HG03060 (cell line): ENCODE measurements around the gene HELB.
"Not testable (repeated sequence)": the region's sequence is repeated elsewhere in the genome, so short reads cannot be mapped to it uniquely, and the experiment has no call there.

Source experiments
- ATAC-seq: cut with Tn5 transposase; IDR thresholded peaks from one replicate; pipeline ENCODE4 v1.9.1; 2021; ENCODE audit warnings: low read depth, moderate number of reproducible peaks; ENCODE audit not compliant: unreplicated experiment

The HELB gene

DNA sequence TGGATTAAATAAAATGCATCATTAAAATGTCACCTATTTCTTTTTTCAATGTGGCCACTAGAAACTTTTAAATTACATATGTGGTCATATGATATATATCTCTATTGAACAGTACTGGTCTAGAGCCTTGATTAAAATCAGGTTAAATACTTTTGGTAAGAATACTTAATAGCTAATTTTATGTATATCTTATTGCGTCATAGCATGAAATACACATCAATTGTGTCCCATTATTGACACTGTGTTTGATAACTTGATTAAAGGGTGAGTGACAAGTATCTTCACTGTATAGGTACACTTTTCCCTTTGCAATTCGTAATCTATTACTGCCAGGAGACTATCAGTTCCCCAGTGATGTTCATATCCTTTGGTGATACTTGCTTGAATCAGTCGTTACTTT lies 4.4 kb upstream of the HELB start:
- ATAC-seq = no peak

- no peak for ATAC-seq
Measured at GRCh38 chr12:66302827-66303169, 505 bp downstream of the HELB start.

DNA sequence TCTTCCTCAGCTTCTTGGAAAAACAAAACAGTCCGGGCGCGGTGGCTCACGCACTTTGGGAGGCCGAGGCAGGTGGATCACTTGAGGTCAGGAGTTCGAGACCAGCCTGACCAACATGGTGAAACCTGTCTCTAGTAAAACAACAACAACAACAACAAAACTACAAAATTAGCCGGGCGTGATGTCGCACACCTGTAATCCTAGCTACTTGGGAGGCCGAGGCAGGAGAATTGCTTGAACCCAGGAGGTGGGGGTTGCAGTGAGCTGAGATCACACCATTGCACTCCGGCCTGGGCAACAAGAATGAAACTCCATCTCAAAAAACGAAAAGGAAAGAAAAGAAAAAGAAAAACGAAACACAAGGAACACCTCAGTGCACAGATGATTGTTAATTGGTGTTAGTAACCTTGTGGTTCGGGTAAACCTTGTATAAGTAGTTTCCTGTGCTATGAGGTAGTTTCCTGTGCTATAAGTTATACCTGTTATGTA lies 1.1 kb downstream of the HELB start:
- not testable (repeated sequence) for ATAC-seq

DNA sequence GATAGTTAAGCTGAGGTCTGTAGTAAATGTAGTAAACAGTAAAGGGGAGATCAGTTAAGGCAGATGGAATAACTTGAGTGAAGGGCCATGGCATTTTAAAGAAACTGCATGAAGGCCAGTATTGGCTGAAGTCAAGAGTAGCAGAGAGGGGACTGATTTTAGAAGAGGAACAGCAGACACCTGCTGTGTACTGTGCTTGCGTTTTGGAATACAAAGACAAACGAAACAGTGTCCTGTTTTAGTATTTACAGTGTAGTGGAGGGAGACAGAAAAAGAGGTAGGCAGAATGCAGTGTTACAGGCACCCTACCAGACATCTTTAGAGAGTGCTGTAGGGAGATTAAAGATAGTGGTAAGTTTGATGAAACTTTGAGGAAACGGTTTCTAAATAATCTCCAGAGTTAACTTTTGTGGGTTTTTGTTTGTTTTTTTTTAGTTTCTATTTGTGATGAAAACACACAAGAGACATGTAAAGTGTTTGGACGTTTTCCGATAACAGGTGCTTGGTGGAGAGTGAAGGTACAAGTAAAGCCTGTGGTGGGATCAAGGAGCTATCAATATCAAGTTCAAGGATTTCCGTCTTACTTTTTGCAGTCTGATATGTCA lies 2.1 kb downstream of the HELB start:
- ATAC-seq = no peak

GRCh38 chr12:66309606-66310005 lies 7.3 kb downstream of the HELB start:
- ATAC-seq = no peak

- no peak for ATAC-seq
Measured at GRCh38 chr12:66312189-66312588, 9.9 kb downstream of the HELB start.

DNA sequence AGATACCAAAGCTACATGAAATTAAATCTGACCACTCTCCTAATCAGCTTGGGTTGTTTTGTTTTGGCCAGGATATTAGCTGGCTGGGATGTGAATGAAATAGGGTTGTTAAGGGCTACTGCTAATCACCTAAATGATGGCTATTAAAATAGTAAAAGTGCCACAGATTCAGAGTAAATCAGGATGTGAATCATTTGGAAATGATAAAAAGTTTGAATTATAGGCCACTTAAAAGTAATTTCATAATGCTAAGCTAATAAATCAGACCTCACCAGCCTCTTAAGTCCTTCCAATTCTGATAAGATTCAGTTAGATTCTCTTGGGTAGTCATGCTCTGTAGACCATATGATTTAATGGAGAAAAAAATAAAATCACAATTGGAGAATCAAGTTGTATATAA lies 12.0 kb downstream of the HELB start:
- no peak for ATAC-seq

DNA sequence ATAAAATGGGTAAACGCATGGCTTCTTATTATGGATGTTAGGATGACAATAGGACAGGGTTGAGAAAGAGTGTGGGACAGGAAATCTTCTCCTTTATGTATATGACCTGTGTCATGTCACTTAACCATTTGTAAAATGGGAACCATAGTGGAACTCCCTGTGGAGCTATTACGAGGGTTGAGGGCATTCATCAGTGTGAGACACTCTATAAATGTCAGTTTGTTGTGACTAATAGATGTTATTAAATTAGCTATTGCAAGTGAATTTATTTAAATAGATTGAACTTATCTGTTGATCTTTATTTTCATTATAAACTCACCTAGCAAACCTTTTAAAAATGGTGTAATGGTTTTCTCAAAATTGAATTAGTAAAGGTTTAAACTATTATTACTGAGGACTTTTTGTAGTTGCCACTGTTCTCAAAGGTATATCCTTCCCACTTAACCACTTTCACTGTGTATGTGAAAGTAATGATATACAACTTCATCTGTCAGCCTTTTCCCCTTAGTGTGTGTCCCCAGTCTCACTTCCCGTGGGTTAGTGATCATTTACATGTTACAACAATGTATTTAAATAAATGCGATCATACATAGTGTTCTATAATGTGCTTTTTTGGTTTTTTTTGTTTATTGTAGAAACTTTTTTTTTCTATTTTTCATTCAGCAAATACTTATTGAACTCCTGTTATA lies 17.1 kb downstream of the HELB start:
- ATAC-seq = no peak

DNA sequence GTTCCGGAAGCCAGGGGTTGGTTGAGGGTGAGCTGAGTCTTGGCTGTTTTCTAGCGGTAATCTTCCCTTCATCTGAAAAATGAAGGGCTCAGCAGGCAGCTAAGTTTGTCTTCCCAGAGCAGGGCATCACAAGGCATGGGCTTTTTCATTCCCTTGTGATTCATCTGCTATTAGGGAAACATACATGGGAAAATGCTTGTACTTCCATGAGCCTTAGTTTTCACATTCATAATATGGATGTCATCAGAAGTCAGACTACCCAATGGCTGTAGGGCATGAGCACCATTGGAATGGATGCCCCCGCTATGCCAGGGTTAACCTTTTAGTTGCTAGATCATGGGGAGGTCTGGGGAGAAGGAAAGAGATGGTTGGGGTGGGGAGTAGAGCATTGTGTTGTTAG lies 18.7 kb downstream of the HELB start:
- no peak for ATAC-seq

DNA sequence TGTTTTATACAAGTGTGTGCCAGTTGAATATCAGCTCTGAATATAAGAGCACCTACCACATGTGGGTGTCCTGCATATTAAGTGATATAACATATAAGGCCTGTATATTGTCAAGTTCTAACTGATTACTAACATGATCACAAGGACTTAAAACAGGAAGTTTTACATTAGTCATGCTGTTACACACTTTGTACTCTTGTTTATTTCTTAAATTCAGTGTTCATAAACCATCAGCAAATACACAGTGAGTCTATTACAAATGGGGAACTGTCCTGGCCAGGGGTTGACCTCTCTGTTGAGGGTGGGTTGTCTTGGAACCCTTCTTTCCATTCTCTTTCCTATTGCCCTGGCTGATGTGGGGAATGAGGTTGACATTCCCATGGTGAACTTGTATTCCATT lies 19.1 kb downstream of the HELB start:
- ATAC-seq = no peak

- ATAC-seq = no peak
Measured at GRCh38 chr12:66323017-66323416, 20.7 kb downstream of the HELB start.

- no peak for ATAC-seq
Measured at GRCh38 chr12:66329941-66330340, 27.6 kb downstream of the HELB start.

DNA sequence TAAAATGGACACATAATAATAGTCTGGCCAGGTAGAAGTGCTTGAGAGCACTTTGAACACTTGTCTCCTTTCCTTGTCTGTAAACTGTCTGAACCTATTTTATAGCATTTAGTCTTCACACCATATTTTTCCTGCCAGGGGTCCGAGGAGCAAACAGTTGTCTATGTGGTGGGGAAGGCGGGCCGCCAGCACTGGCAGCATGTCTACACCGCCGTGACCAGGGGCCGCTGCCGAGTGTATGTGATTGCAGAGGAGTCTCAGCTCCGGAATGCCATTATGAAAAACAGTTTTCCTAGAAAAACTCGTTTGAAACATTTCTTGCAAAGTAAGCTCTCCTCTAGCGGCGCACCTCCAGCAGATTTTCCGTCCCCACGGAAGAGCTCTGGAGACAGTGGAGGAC lies 28.7 kb downstream of the HELB start:
- ATAC-seq = no peak

- ATAC-seq = no peak
Measured at GRCh38 chr12:66331814-66332213, 29.5 kb downstream of the HELB start.

GRCh38 chr12:66335746-66336145 lies 33.5 kb downstream of the HELB start:
- ATAC-seq = no peak

DNA sequence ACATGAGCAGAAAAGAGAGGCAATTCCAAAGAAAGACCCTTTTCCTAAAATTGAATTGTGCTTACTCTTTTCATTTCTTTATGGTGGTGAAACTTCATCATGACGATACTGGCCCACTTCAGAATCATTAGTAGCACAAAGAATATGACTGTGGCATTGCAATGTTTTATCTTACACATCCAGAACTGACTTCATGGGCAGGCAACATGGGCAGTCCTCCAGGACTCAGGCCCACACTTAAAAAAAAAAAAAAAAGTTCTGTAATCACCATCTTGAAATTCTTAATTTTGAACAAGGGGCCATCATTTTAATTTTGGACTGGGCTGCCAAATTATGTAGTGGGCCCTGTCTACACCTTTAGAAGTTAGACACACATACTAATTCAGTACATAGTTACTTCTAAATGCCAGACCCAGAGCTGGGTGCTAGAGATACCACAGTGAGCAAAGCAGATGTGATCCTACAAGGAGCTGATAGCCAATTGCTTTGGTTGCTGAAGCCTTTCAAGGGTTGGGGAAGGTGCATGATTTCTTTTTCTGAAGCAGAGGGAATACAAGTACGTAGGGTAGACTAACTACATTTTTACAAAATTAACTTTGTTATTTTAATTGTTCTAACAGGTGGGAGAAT lies 35.2 kb downstream of the HELB start:
- no peak for ATAC-seq

DNA sequence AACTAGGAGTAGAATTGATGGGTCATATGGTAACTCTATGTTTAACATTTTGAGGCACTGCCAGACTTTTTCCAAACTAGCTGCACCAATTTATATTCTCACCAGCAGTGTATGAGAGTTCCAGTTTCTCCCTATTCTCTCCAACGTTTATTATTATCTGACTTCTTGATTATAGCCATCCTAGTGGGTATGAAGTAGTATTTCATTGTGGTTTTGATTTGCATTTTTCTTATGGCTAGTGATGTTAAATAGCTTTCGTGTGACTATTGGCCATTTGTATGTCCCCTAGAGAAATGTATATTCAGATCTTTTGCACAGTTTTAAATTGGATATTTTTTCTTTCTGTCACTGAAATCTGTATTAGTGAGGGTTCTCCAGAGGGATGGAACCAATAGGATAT lies 37.8 kb downstream of the HELB start:
- ATAC-seq = no peak

DNA sequence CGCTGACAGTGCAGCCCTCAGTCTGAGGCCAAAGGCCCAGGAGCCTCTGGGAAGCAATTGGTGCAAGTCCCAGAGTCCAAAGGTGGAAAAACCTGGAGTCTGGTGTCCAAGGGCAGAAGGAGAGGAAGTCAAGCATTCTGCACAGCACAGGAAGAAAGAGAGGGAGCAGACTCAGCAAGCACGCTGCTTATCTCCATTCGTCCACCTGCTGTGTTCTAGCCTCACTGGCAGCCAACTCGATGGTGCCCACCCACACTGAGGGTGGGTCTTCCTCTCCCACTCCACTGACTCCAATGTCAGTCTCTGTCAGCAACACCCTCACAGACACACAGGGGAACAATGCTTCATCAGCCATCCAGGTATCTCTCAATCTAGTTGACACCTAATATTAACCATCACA lies 38.8 kb downstream of the HELB start:
- ATAC-seq = no peak

DNA sequence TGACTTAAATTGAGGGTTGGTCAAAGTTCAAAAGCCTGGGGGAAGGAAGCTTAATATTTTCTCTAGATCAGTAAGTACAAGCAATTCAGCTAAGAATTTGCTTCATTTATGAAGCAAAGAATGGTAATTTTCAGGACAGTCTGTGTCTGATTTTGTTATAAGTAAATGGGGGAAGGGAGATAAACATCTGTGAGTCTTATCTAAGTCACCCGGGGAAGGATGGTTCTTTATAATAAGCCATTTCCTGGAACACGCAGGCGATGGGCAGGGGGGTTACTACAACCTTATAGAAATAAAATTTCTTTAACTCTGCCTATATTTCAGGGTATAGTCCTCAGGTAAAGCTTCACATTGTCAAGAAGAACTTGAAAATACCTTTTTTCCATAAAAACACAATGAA lies 42.9 kb downstream of the HELB start:
- no peak for ATAC-seq

DNA sequence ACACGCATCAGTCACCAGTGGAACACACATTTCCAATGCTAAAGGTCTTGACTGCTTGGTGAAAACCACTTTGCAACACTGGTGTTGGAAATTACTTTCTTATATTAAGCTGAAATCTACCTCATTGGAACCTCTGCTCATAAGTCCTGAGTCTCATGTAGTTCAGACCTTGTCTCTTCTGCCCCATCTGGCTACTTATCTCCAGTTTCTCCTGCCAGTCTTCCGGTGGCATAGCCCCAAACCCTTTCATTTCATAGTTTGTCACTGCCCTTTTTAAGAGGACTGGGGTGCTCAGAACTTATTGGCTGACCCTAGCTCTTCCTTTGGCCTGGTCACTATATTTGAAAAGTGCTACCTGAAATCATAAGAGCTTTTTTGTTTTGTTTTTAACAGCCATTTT lies 43.7 kb downstream of the HELB start:
- ATAC-seq = no peak

- no peak for ATAC-seq
Measured at GRCh38 chr12:66351301-66351700, 49.0 kb downstream of the HELB start.

DNA sequence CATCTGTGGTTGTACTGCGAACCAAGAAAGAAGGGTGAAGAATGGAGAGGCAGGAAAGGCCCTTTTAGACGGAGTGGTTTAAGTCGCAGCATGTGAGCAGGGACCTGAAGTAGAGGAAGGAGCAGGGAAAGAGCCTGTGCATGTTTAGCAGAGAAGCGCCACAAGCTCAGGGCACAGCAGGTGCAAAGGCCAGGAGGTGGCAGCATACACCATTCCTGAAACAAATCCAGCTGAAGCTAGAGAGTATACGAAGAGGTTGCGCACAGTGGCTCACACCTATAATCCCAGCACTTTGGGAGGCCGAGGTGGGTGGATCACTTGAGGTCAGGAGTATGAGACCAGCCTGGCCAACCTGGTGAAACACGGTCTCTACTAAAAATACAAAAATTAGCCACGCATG lies 49.9 kb downstream of the HELB start:
- ATAC-seq = no peak
